HG02870 (cell line): Measurements from ENCODE around the gene COL19A1.
"Not testable (repeated sequence)": the region's sequence is repeated elsewhere in the genome, so short reads cannot be mapped to it uniquely, and the experiment has no call there.

Source experiments
- ATAC-seq: cut with Tn5 transposase; IDR thresholded peaks from one replicate; pipeline ENCODE4 v1.9.1; 2021; ENCODE audit warnings: mild to moderate bottlenecking, moderate library complexity; ENCODE audit not compliant: unreplicated experiment

Gene COL19A1

GRCh38 chr6:69866351-69866769 is at the start of gene COL19A1:
Gene COL19A1, plus strand, starts transcription at chr6:69866556. Its CDS starts 13,012 bp downstream, at chr6:69879568.
- ATAC-seq, result peak; percentile 51

GRCh38 chr6:69816569-69816968 is 49.8 kb upstream of the COL19A1 start:
- ATAC-seq, result peak; percentile 30

GRCh38 chr6:69817358-69817757 is 49.0 kb upstream of the COL19A1 start:
- no peak for ATAC-seq

GRCh38 chr6:69818223-69818930 is 48.0 kb upstream of the COL19A1 start:
- no peak for ATAC-seq

GRCh38 chr6:69819138-69819537 is 47.2 kb upstream of the COL19A1 start:
- ATAC-seq, result no peak

GRCh38 chr6:69820018-69820417 is 46.3 kb upstream of the COL19A1 start:
- ATAC-seq, result no peak

GRCh38 chr6:69820438-69820837 is 45.9 kb upstream of the COL19A1 start:
- no peak for ATAC-seq

GRCh38 chr6:69824355-69824754 is 42.0 kb upstream of the COL19A1 start:
- ATAC-seq, result not testable (repeated sequence)

- ATAC-seq, result no peak
These were observed 40.5 kb upstream of the COL19A1 start for GRCh38 chr6:69825904-69826303.

- ATAC-seq, result no peak
These were observed 39.0 kb upstream of the COL19A1 start for GRCh38 chr6:69827276-69827893.

- ATAC-seq, result no peak
These were observed 33.8 kb upstream of the COL19A1 start for GRCh38 chr6:69832558-69832957.

GRCh38 chr6:69835414-69836179 is 30.8 kb upstream of the COL19A1 start:
- peak; percentile 89 for ATAC-seq

- no peak for ATAC-seq
These were observed 24.5 kb upstream of the COL19A1 start for GRCh38 chr6:69841862-69842261.

GRCh38 chr6:69843189-69843588 is 23.2 kb upstream of the COL19A1 start:
- no peak for ATAC-seq

- ATAC-seq, result no peak
These were observed 20.0 kb upstream of the COL19A1 start for GRCh38 chr6:69846312-69846711.

GRCh38 chr6:69846770-69847491 is 19.4 kb upstream of the COL19A1 start:
- no peak for ATAC-seq

GRCh38 chr6:69847492-69847788 is 18.9 kb upstream of the COL19A1 start:
- no peak for ATAC-seq

- ATAC-seq, result no peak
These were observed 17.8 kb upstream of the COL19A1 start for GRCh38 chr6:69848552-69848951.

- ATAC-seq, result no peak
These were observed 13.7 kb upstream of the COL19A1 start for GRCh38 chr6:69852706-69853105.

GRCh38 chr6:69861986-69862385 is 4.4 kb upstream of the COL19A1 start:
- no peak for ATAC-seq

GRCh38 chr6:69863766-69864165 is 2.6 kb upstream of the COL19A1 start:
- no peak for ATAC-seq
